Measurements from ENCODE around the gene EIF2A.
"Not testable (repeated sequence)": the region's sequence is repeated elsewhere in the genome, so short reads cannot be mapped to it uniquely, and the experiment has no call there.

Gene EIF2A

GRCh38 chr3:150546226-150547044, at the start of gene EIF2A, which contains the start of gene SERP1:
Gene EIF2A (plus strand): TSS chr3:150546787. CDS start chr3:150546803, 16 bp downstream.
Gene SERP1 (minus strand): TSS chr3:150546496. CDS start chr3:150546135, 361 bp downstream.
- H3K36me3 ChIP-seq (ENCODE audit: control insufficient read depth in 2 of 2, insufficient read depth in 2 of 2, low read length in 2 of 2), result peaks cover 14 to 27% of the 10 kb centered on the region in 2 donors
- peak within 1 kb of the TSS; percentile 85 to 98 for H3K4me3 ChIP-seq (ENCODE audit: low read length in 2 of 2)
- peak within 1 kb of the TSS; percentile 98 to 100 for H3K9ac ChIP-seq (ENCODE audit: low read depth in 1 of 2, low read length in 2 of 2)
- H3K27me3 ChIP-seq (ENCODE audit: control insufficient read depth in 2 of 2, insufficient read depth in 2 of 2, low read length in 2 of 2), result no peaks in the 10 kb centered on the region
- H3K4me1 ChIP-seq (ENCODE audit: control insufficient read depth in 2 of 2, insufficient read depth in 2 of 2, low read length in 2 of 2), result peaks cover 9 to 17% of the 10 kb centered on the region in 2 donors
- no peaks in the 10 kb centered on the region for H3K9me3 ChIP-seq (ENCODE audit: control insufficient read depth in 2 of 2, low read length in 2 of 2)
- peak within 1 kb of the TSS; percentile 99 to 100 for H3K27ac ChIP-seq (ENCODE audit: low read depth in 2 of 2, low read length in 2 of 2)

DNA sequence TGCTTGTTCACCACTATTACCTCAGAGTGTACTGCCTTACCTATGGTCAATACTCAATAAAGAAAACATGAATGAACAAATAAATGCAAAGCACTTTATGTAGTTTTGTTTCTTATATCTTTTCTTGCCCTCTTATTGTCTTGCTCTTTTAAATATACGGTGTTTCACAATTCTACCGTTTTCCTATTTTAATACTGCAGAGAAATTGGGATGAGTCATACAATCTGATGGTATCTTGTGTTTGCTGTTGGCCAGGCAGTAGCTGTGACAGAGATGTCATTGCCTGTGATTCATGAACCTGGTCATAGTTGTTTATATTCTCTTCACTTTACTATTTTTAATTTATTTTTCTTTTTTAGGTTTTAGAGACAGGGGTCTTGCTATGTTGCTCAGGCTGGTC, 48.6 kb upstream of the EIF2A start:
- Histone ChIP-seq H3K36me3 (ENCODE audit: control insufficient read depth in 2 of 2, insufficient read depth in 2 of 2, low read length in 2 of 2) (no peaks in the 10 kb centered on the region), H3K9ac (ENCODE audit: low read depth in 1 of 2, low read length in 2 of 2) (no peak overlapping the region), H3K9me3 (ENCODE audit: control insufficient read depth in 2 of 2, low read length in 2 of 2) (no peaks in the 10 kb centered on the region), H3K27ac (ENCODE audit: low read depth in 2 of 2, low read length in 2 of 2) (no peak overlapping the region), H3K4me3 (ENCODE audit: low read length in 2 of 2) (no peak overlapping the region), H3K4me1 (ENCODE audit: control insufficient read depth in 2 of 2, insufficient read depth in 2 of 2, low read length in 2 of 2) (no peaks in the 10 kb centered on the region), H3K27me3 (ENCODE audit: control insufficient read depth in 2 of 2, insufficient read depth in 2 of 2, low read length in 2 of 2) (no peaks in the 10 kb centered on the region)

DNA sequence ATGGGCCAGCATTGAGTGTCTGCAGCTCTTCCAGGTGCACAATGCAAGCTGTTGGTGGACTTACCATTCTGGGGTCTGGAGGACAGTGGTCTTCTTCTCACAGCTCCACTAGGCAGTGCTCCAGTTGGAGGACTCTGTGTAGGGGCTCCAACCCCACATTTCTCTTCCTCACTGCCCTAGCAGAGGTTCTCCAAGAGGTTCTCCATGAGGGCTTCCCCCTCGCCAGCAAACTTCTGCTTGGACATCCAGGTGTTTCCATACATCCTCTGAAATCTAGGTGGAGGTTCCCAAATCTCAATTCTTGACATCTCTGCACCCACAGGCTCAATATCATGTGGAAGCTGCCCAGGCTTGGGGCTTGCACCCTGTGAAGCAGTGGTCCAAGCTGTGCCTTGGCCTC, 45.6 kb upstream of the EIF2A start:
- H3K36me3 ChIP-seq (ENCODE audit: control insufficient read depth in 2 of 2, insufficient read depth in 2 of 2, low read length in 2 of 2); H3K9ac ChIP-seq (ENCODE audit: low read depth in 1 of 2, low read length in 2 of 2); H3K27me3 ChIP-seq (ENCODE audit: control insufficient read depth in 2 of 2, insufficient read depth in 2 of 2, low read length in 2 of 2); H3K27ac ChIP-seq (ENCODE audit: low read depth in 2 of 2, low read length in 2 of 2); H3K4me3 ChIP-seq (ENCODE audit: low read length in 2 of 2); H3K9me3 ChIP-seq (ENCODE audit: control insufficient read depth in 2 of 2, low read length in 2 of 2); H3K4me1 ChIP-seq (ENCODE audit: control insufficient read depth in 2 of 2, insufficient read depth in 2 of 2, low read length in 2 of 2): not testable (repeated sequence)

DNA sequence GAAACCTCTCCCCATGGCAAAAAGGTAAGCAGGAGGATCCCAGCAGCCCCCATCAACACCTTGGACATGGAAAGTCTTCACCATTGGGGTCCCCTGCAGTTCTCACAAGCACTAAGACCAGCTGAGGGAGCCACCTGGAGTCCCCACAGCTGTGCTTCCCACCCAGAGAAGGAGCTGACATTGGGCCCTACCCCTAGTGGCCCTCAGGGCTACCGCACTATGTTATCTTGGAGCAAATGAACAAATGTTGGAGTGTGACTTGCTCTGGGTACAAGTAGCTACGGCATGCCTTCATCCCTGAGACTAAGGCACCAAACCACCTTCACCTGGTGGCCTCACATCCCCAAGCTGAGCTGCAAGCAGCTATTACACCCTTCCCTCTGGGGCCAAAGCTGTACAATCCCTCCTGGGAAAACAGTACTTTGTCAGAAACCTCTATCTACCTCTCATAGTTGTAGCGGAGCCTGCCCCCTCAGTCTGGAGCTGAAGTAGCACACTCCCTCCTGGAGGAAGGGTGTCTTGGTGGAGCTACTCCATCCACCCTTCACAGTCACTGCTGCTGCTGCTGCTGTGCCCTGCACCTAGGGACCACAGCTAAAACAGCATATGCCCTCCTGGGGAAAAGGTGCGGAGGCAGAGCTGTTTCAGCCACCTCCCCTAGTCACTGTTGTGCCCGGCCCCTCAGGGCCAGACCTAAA, 43.0 kb upstream of the EIF2A start:
- no peaks in the 10 kb centered on the region for H3K27me3 ChIP-seq (ENCODE audit: control insufficient read depth in 2 of 2, insufficient read depth in 2 of 2, low read length in 2 of 2)
- H3K27ac ChIP-seq (ENCODE audit: low read depth in 2 of 2, low read length in 2 of 2), result no peak overlapping the region
- no peaks in the 10 kb centered on the region for H3K4me1 ChIP-seq (ENCODE audit: control insufficient read depth in 2 of 2, insufficient read depth in 2 of 2, low read length in 2 of 2)
- no peak overlapping the region for H3K4me3 ChIP-seq (ENCODE audit: low read length in 2 of 2)
- no peaks in the 10 kb centered on the region for H3K36me3 ChIP-seq (ENCODE audit: control insufficient read depth in 2 of 2, insufficient read depth in 2 of 2, low read length in 2 of 2)
- H3K9me3 ChIP-seq (ENCODE audit: control insufficient read depth in 2 of 2, low read length in 2 of 2), result no peaks in the 10 kb centered on the region
- no peak overlapping the region for H3K9ac ChIP-seq (ENCODE audit: low read depth in 1 of 2, low read length in 2 of 2)

DNA sequence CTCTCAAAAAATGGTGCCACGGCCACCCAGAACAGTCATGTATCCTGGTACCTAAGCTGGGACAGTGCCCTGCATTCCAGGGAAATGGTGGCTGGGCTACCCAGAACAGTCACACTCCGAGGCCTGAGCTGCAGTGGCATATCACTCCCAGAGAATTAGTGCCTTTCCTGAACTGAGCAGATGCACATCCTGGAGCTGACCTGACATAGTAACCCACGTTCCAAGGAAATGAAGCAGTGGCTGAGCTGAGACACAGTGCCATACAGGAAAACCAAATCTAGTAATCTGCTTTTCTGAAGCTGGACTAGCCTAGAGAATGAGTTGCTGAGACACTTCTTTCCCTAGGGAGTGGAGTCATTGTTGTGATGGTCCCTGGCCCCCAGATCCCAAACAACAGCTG, 42.1 kb upstream of the EIF2A start:
- Histone ChIP-seq H3K36me3 (ENCODE audit: control insufficient read depth in 2 of 2, insufficient read depth in 2 of 2, low read length in 2 of 2) (no peaks in the 10 kb centered on the region), H3K27me3 (ENCODE audit: control insufficient read depth in 2 of 2, insufficient read depth in 2 of 2, low read length in 2 of 2) (no peaks in the 10 kb centered on the region), H3K9ac (ENCODE audit: low read depth in 1 of 2, low read length in 2 of 2) (no peak overlapping the region), H3K9me3 (ENCODE audit: control insufficient read depth in 2 of 2, low read length in 2 of 2) (no peaks in the 10 kb centered on the region), H3K4me1 (ENCODE audit: control insufficient read depth in 2 of 2, insufficient read depth in 2 of 2, low read length in 2 of 2) (no peaks in the 10 kb centered on the region), H3K27ac (ENCODE audit: low read depth in 2 of 2, low read length in 2 of 2) (no peak overlapping the region), H3K4me3 (ENCODE audit: low read length in 2 of 2) (no peak overlapping the region)

- Histone ChIP-seq H3K4me1 (ENCODE audit: control insufficient read depth in 2 of 2, insufficient read depth in 2 of 2, low read length in 2 of 2) (no peaks in the 10 kb centered on the region), H3K4me3 (ENCODE audit: low read length in 2 of 2) (no peak overlapping the region), H3K27ac (ENCODE audit: low read depth in 2 of 2, low read length in 2 of 2) (no peak overlapping the region), H3K9me3 (ENCODE audit: control insufficient read depth in 2 of 2, low read length in 2 of 2) (no peaks in the 10 kb centered on the region), H3K9ac (ENCODE audit: low read depth in 1 of 2, low read length in 2 of 2) (no peak overlapping the region), H3K27me3 (ENCODE audit: control insufficient read depth in 2 of 2, insufficient read depth in 2 of 2, low read length in 2 of 2) (no peaks in the 10 kb centered on the region), H3K36me3 (ENCODE audit: control insufficient read depth in 2 of 2, insufficient read depth in 2 of 2, low read length in 2 of 2) (no peaks in the 10 kb centered on the region)
These were observed 38.2 kb upstream of the EIF2A start for GRCh38 chr3:150508401-150508800.

DNA sequence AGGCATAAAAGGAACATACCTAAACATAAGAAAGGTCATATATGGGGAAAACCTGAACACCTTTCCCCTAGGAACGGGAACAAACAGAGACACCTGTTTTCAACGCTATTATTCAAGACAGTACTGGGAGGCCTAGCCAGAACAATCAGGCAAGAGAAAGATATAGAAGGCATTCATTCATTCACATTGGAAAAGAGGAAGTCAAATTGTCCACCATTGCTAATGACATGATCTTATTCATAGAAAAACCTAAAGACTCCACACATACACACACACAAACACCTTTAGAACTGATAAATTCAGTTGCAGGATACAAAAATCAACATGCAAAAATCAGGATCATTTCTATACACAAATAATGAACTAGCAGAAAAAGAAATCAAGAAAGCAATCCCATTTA, 36.8 kb upstream of the EIF2A start:
- Histone ChIP-seq H3K4me1 (ENCODE audit: control insufficient read depth in 2 of 2, insufficient read depth in 2 of 2, low read length in 2 of 2) (no peaks in the 10 kb centered on the region), H3K27ac (ENCODE audit: low read depth in 2 of 2, low read length in 2 of 2) (no peak overlapping the region), H3K9me3 (ENCODE audit: control insufficient read depth in 2 of 2, low read length in 2 of 2) (no peaks in the 10 kb centered on the region), H3K4me3 (ENCODE audit: low read length in 2 of 2) (no peak overlapping the region), H3K9ac (ENCODE audit: low read depth in 1 of 2, low read length in 2 of 2) (no peak overlapping the region), H3K27me3 (ENCODE audit: control insufficient read depth in 2 of 2, insufficient read depth in 2 of 2, low read length in 2 of 2) (no peaks in the 10 kb centered on the region), H3K36me3 (ENCODE audit: control insufficient read depth in 2 of 2, insufficient read depth in 2 of 2, low read length in 2 of 2) (no peaks in the 10 kb centered on the region)

DNA sequence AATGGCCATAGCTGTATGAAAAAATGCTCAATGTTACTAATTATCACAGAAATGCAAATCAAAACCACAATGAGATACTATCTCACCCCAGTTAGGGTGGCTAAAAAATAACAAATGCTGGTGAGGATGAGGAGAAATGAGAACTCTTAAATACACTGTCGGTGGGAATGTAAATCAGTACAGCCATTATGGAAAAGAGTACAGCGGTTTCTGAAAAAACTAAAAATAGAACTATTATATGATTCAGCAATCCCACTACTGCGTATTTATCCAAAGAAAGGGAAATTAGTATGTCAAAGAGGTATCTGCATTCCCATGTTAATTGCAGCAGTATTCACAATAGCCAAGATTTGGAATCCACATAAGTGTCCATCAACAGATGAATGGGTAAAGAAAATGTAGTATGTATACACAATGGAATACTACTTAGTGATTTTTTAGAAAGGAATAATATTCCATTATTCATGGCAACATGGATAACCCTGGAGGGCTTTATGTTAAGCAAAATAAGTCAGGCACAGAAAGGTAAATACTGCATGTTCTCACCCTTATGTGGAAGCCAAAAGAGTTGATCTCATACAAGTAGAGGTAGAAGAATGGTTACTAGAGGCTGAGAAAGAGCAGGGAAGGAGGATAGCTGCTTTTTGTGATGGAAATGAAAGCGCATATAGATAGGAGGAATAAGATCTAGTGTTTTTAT, 35.3 kb upstream of the EIF2A start:
- H3K9me3 ChIP-seq (ENCODE audit: control insufficient read depth in 2 of 2, low read length in 2 of 2), result no peaks in the 10 kb centered on the region
- no peak overlapping the region for H3K4me3 ChIP-seq (ENCODE audit: low read length in 2 of 2)
- no peaks in the 10 kb centered on the region for H3K27me3 ChIP-seq (ENCODE audit: control insufficient read depth in 2 of 2, insufficient read depth in 2 of 2, low read length in 2 of 2)
- no peaks in the 10 kb centered on the region for H3K36me3 ChIP-seq (ENCODE audit: control insufficient read depth in 2 of 2, insufficient read depth in 2 of 2, low read length in 2 of 2)
- no peak overlapping the region for H3K9ac ChIP-seq (ENCODE audit: low read depth in 1 of 2, low read length in 2 of 2)
- no peak overlapping the region for H3K27ac ChIP-seq (ENCODE audit: low read depth in 2 of 2, low read length in 2 of 2)
- H3K4me1 ChIP-seq (ENCODE audit: control insufficient read depth in 2 of 2, insufficient read depth in 2 of 2, low read length in 2 of 2), result no peaks in the 10 kb centered on the region

GRCh38 chr3:150515210-150515609, 31.4 kb upstream of the EIF2A start:
- Histone ChIP-seq H3K27me3 (ENCODE audit: control insufficient read depth in 2 of 2, insufficient read depth in 2 of 2, low read length in 2 of 2) (no peaks in the 10 kb centered on the region), H3K9ac (ENCODE audit: low read depth in 1 of 2, low read length in 2 of 2) (no peak overlapping the region), H3K9me3 (ENCODE audit: control insufficient read depth in 2 of 2, low read length in 2 of 2) (no peaks in the 10 kb centered on the region), H3K4me1 (ENCODE audit: control insufficient read depth in 2 of 2, insufficient read depth in 2 of 2, low read length in 2 of 2) (peaks cover 5 to 10% of the 10 kb centered on the region in 2 donors), H3K4me3 (ENCODE audit: low read length in 2 of 2) (no peak overlapping the region), H3K27ac (ENCODE audit: low read depth in 2 of 2, low read length in 2 of 2) (no peak overlapping the region), H3K36me3 (ENCODE audit: control insufficient read depth in 2 of 2, insufficient read depth in 2 of 2, low read length in 2 of 2) (no peaks in the 10 kb centered on the region)

GRCh38 chr3:150519026-150519425, 27.6 kb upstream of the EIF2A start:
- H3K36me3 ChIP-seq (ENCODE audit: control insufficient read depth in 2 of 2, insufficient read depth in 2 of 2, low read length in 2 of 2), result no peaks in the 10 kb centered on the region
- no peaks in the 10 kb centered on the region for H3K27me3 ChIP-seq (ENCODE audit: control insufficient read depth in 2 of 2, insufficient read depth in 2 of 2, low read length in 2 of 2)
- H3K9me3 ChIP-seq (ENCODE audit: control insufficient read depth in 2 of 2, low read length in 2 of 2), result no peaks in the 10 kb centered on the region
- peak overlapping the region; percentile 79 to 90 for H3K27ac ChIP-seq (ENCODE audit: low read depth in 2 of 2, low read length in 2 of 2)
- H3K9ac ChIP-seq (ENCODE audit: low read depth in 1 of 2, low read length in 2 of 2), result no peak overlapping the region
- H3K4me1 ChIP-seq (ENCODE audit: control insufficient read depth in 2 of 2, insufficient read depth in 2 of 2, low read length in 2 of 2), result peaks cover 5 to 10% of the 10 kb centered on the region in 2 donors
- peak overlapping the region in 1 of 2 donors; percentile 51 for H3K4me3 ChIP-seq (ENCODE audit: low read length in 2 of 2)
